GM19023 (cell line): ENCODE measurements around the gene EVI2A.
"Not testable (repeated sequence)": the region's sequence is repeated elsewhere in the genome, so short reads cannot be mapped to it uniquely, and the experiment has no call there.

ENCODE experiments used
- ATAC-seq: cut with Tn5 transposase; IDR thresholded peaks from one replicate; pipeline ENCODE4 v1.9.1; 2021; ENCODE audit warnings: mild to moderate bottlenecking, moderate library complexity; ENCODE audit not compliant: unreplicated experiment

EVI2A gene

GRCh38 chr17:31321481-31321880 lies at the start of gene EVI2A:
Gene EVI2A, minus strand, starts transcription at chr17:31321622. Its CDS starts 2,609 bp downstream, at chr17:31319013.
- no peak for ATAC-seq

GRCh38 chr17:31369266-31369665 lies 47.8 kb upstream of the EVI2A start:
- ATAC-seq, result no peak

GRCh38 chr17:31366088-31366487 lies 44.7 kb upstream of the EVI2A start:
- no peak for ATAC-seq

- no peak for ATAC-seq
These were observed 42.6 kb upstream of the EVI2A start for GRCh38 chr17:31364012-31364411.

- ATAC-seq, result no peak
These were observed 36.5 kb upstream of the EVI2A start for GRCh38 chr17:31357839-31358394.

- no peak for ATAC-seq
These were observed 35.7 kb upstream of the EVI2A start for GRCh38 chr17:31357091-31357490.

- no peak for ATAC-seq
These were observed 34.5 kb upstream of the EVI2A start for GRCh38 chr17:31355935-31356334.

GRCh38 chr17:31349454-31349853 lies 28.0 kb upstream of the EVI2A start:
- ATAC-seq, result no peak

- ATAC-seq, result not testable (repeated sequence)
These were observed 23.8 kb upstream of the EVI2A start for GRCh38 chr17:31345191-31345747.

GRCh38 chr17:31339906-31340661 lies 18.7 kb upstream of the EVI2A start:
- no peak for ATAC-seq

- no peak for ATAC-seq
These were observed 7.8 kb upstream of the EVI2A start for GRCh38 chr17:31329221-31329620.

- ATAC-seq, result no peak
These were observed 6.7 kb upstream of the EVI2A start for GRCh38 chr17:31328160-31328535.

GRCh38 chr17:31327534-31328159 lies 6.2 kb upstream of the EVI2A start:
- ATAC-seq, result no peak

GRCh38 chr17:31323551-31323950 lies 2.1 kb upstream of the EVI2A start:
- ATAC-seq, result no peak

GRCh38 chr17:31321966-31322365 lies 544 bp upstream of the EVI2A start:
- ATAC-seq, result no peak

GRCh38 chr17:31320791-31321190 lies 631 bp downstream of the EVI2A start:
- ATAC-seq, result no peak

- ATAC-seq, result no peak
These were observed 1.2 kb downstream of the EVI2A start for GRCh38 chr17:31320241-31320640.

GRCh38 chr17:31318851-31319661 lies 2.4 kb downstream of the EVI2A start:
- ATAC-seq, result no peak

GRCh38 chr17:31318298-31318801 lies 3.1 kb downstream of the EVI2A start:
- ATAC-seq, result peak; percentile 41

- no peak for ATAC-seq
These were observed 6.7 kb downstream of the EVI2A start for GRCh38 chr17:31314782-31315100.
